Stimulated activated CD8-positive, alpha-beta memory T cell treated with anti-CD3 and anti-CD28 coated beads, Interleukin-2, amount 100 ng/mL, for 1 hour (primary cell): ENCODE measurements around the gene DOCK6.

Experiments
- DNase-seq, 2 donors: peaks; one replicate each; pipeline ENCODE4 v3.0.0-alpha.2; 2020; ENCODE audit warnings: low read depth in 2 of 2

The DOCK6 gene

GRCh38 chr19:11247391-11247790 lies 14.9 kb downstream of the DOCK6 start:
- no peak for DNase-seq

- no peak for DNase-seq
Measured at GRCh38 chr19:11246941-11247340, 15.4 kb downstream of the DOCK6 start.

- no peak for DNase-seq
Measured at GRCh38 chr19:11244846-11245589, 17.3 kb downstream of the DOCK6 start.

GRCh38 chr19:11243798-11244169 lies 18.5 kb downstream of the DOCK6 start:
- DNase-seq, result no peak

- peak; percentile 61 to 70 for DNase-seq
Measured at GRCh38 chr19:11242864-11243797, 19.2 kb downstream of the DOCK6 start.

GRCh38 chr19:11242025-11242424 lies 20.3 kb downstream of the DOCK6 start:
- no peak for DNase-seq

- DNase-seq, result no peak
Measured at GRCh38 chr19:11240008-11240444, 22.3 kb downstream of the DOCK6 start.

- no peak for DNase-seq
Measured at GRCh38 chr19:11239377-11240000, 22.8 kb downstream of the DOCK6 start, which contains the start of gene ANGPTL8. Gene ANGPTL8 (plus strand): TSS chr19:11239619. CDS start chr19:11239638, 19 bp downstream.

GRCh38 chr19:11238781-11239376 lies 23.4 kb downstream of the DOCK6 start:
- no peak for DNase-seq

GRCh38 chr19:11238041-11238440 lies 24.3 kb downstream of the DOCK6 start:
- DNase-seq, result no peak

- DNase-seq, result no peak
Measured at GRCh38 chr19:11237321-11237720, 25.0 kb downstream of the DOCK6 start.

- no peak for DNase-seq
Measured at GRCh38 chr19:11236324-11237301, 25.7 kb downstream of the DOCK6 start.

GRCh38 chr19:11234486-11235075 lies 27.7 kb downstream of the DOCK6 start:
- no peak for DNase-seq

GRCh38 chr19:11233073-11233472 lies 29.3 kb downstream of the DOCK6 start:
- DNase-seq, result no peak

GRCh38 chr19:11232555-11232954 lies 29.8 kb downstream of the DOCK6 start:
- DNase-seq, result no peak

GRCh38 chr19:11230621-11231386 lies 31.5 kb downstream of the DOCK6 start:
- DNase-seq, result no peak

- DNase-seq, result no peak
Measured at GRCh38 chr19:11227195-11227886, 35.0 kb downstream of the DOCK6 start.

- no peak for DNase-seq
Measured at GRCh38 chr19:11226716-11227166, 35.6 kb downstream of the DOCK6 start.

GRCh38 chr19:11225815-11226214 lies 36.5 kb downstream of the DOCK6 start:
- DNase-seq, result no peak
